ENCODE results near the gene FAM110D.

- TF ChIP-seq EZH2 (IDR thresholded peaks at IDR 0.05; ENCODE audit: borderline replicate concordance, insufficient read depth, low read depth, low read length, poor library complexity, severe bottlenecking) (no peak), CTCF (IDR thresholded peaks at IDR 0.05) (no peak)
Measured at GRCh38 chr1:26130695-26131094, 28.2 kb upstream of the FAM110D start.

Measured in B cell (primary cell).